Measurements from ENCODE around the gene LGR5.
"Not testable (repeated sequence)": the region's sequence is repeated elsewhere in the genome, so short reads cannot be mapped to it uniquely, and the experiment has no call there.

Gene LGR5

GRCh38 chr12:71555191-71555590, 115.6 kb downstream of the LGR5 start:
- H3K4me1 ChIP-seq (ENCODE audit: insufficient read depth, low read length) = no peaks in the 10 kb centered on the region
- no peaks in the 10 kb centered on the region for H3K27me3 ChIP-seq (ENCODE audit: control insufficient read depth in 1 of 2, insufficient read depth in 2 of 2, low read length in 2 of 2)
- no peak overlapping the region for H3K27ac ChIP-seq (ENCODE audit: low read depth, low read length)
- no peak overlapping the region for H3K9ac ChIP-seq (ENCODE audit: low read length)
- no peaks in the 10 kb centered on the region for H3K9me3 ChIP-seq (ENCODE audit: low read length)
- H3K36me3 ChIP-seq (ENCODE audit: insufficient read depth, low read length) = no peaks in the 10 kb centered on the region
- no peak overlapping the region for H3K4me3 ChIP-seq (ENCODE audit: low read depth in 1 of 2, low read length in 2 of 2)

- not testable (repeated sequence) for H3K9ac ChIP-seq (ENCODE audit: low read length); H3K4me1 ChIP-seq (ENCODE audit: insufficient read depth, low read length); H3K27me3 ChIP-seq (ENCODE audit: control insufficient read depth in 1 of 2, insufficient read depth in 2 of 2, low read length in 2 of 2); H3K9me3 ChIP-seq (ENCODE audit: low read length); H3K27ac ChIP-seq (ENCODE audit: low read depth, low read length); H3K36me3 ChIP-seq (ENCODE audit: insufficient read depth, low read length); H3K4me3 ChIP-seq (ENCODE audit: low read depth in 1 of 2, low read length in 2 of 2)
These were observed 116.2 kb downstream of the LGR5 start for GRCh38 chr12:71555789-71556188.

GRCh38 chr12:71556448-71556847, 116.8 kb downstream of the LGR5 start:
- no peak overlapping the region for H3K9ac ChIP-seq (ENCODE audit: low read length)
- H3K4me1 ChIP-seq (ENCODE audit: insufficient read depth, low read length) = no peaks in the 10 kb centered on the region
- no peak overlapping the region for H3K27ac ChIP-seq (ENCODE audit: low read depth, low read length)
- H3K4me3 ChIP-seq (ENCODE audit: low read depth in 1 of 2, low read length in 2 of 2) = no peak overlapping the region
- no peaks in the 10 kb centered on the region for H3K9me3 ChIP-seq (ENCODE audit: low read length)
- no peaks in the 10 kb centered on the region for H3K36me3 ChIP-seq (ENCODE audit: insufficient read depth, low read length)
- H3K27me3 ChIP-seq (ENCODE audit: control insufficient read depth in 1 of 2, insufficient read depth in 2 of 2, low read length in 2 of 2) = no peaks in the 10 kb centered on the region

- no peak overlapping the region for H3K27ac ChIP-seq (ENCODE audit: low read depth, low read length)
- no peaks in the 10 kb centered on the region for H3K27me3 ChIP-seq (ENCODE audit: control insufficient read depth in 1 of 2, insufficient read depth in 2 of 2, low read length in 2 of 2)
- no peak overlapping the region for H3K4me3 ChIP-seq (ENCODE audit: low read depth in 1 of 2, low read length in 2 of 2)
- H3K36me3 ChIP-seq (ENCODE audit: insufficient read depth, low read length) = no peaks in the 10 kb centered on the region
- H3K9ac ChIP-seq (ENCODE audit: low read length) = no peak overlapping the region
- no peaks in the 10 kb centered on the region for H3K9me3 ChIP-seq (ENCODE audit: low read length)
- no peaks in the 10 kb centered on the region for H3K4me1 ChIP-seq (ENCODE audit: insufficient read depth, low read length)
These were observed 117.3 kb downstream of the LGR5 start for GRCh38 chr12:71556875-71557274.

- Histone ChIP-seq H3K9ac (ENCODE audit: low read length) (no peak overlapping the region), H3K9me3 (ENCODE audit: low read length) (no peaks in the 10 kb centered on the region), H3K4me3 (ENCODE audit: low read depth in 1 of 2, low read length in 2 of 2) (no peak overlapping the region), H3K36me3 (ENCODE audit: insufficient read depth, low read length) (no peaks in the 10 kb centered on the region), H3K27ac (ENCODE audit: low read depth, low read length) (no peak overlapping the region), H3K4me1 (ENCODE audit: insufficient read depth, low read length) (no peaks in the 10 kb centered on the region), H3K27me3 (ENCODE audit: control insufficient read depth in 1 of 2, insufficient read depth in 2 of 2, low read length in 2 of 2) (no peaks in the 10 kb centered on the region)
These were observed 118.8 kb downstream of the LGR5 start for GRCh38 chr12:71558445-71558844.

- H3K27ac ChIP-seq (ENCODE audit: low read depth, low read length) = no peak overlapping the region
- H3K4me1 ChIP-seq (ENCODE audit: insufficient read depth, low read length) = no peaks in the 10 kb centered on the region
- H3K9ac ChIP-seq (ENCODE audit: low read length) = no peak overlapping the region
- H3K4me3 ChIP-seq (ENCODE audit: low read depth in 1 of 2, low read length in 2 of 2) = no peak overlapping the region
- no peaks in the 10 kb centered on the region for H3K9me3 ChIP-seq (ENCODE audit: low read length)
- no peaks in the 10 kb centered on the region for H3K36me3 ChIP-seq (ENCODE audit: insufficient read depth, low read length)
- no peaks in the 10 kb centered on the region for H3K27me3 ChIP-seq (ENCODE audit: control insufficient read depth in 1 of 2, insufficient read depth in 2 of 2, low read length in 2 of 2)
These were observed 123.3 kb downstream of the LGR5 start for GRCh38 chr12:71562676-71563595.

GRCh38 chr12:71565535-71565934, 125.9 kb downstream of the LGR5 start:
- H3K9ac ChIP-seq (ENCODE audit: low read length) = no peak overlapping the region
- no peak overlapping the region for H3K27ac ChIP-seq (ENCODE audit: low read depth, low read length)
- H3K4me3 ChIP-seq (ENCODE audit: low read depth in 1 of 2, low read length in 2 of 2) = no peak overlapping the region
- H3K4me1 ChIP-seq (ENCODE audit: insufficient read depth, low read length) = no peaks in the 10 kb centered on the region
- no peaks in the 10 kb centered on the region for H3K36me3 ChIP-seq (ENCODE audit: insufficient read depth, low read length)
- no peaks in the 10 kb centered on the region for H3K27me3 ChIP-seq (ENCODE audit: control insufficient read depth in 1 of 2, insufficient read depth in 2 of 2, low read length in 2 of 2)
- H3K9me3 ChIP-seq (ENCODE audit: low read length) = no peaks in the 10 kb centered on the region

GRCh38 chr12:71566655-71567054, 127.1 kb downstream of the LGR5 start:
- H3K4me3 ChIP-seq (ENCODE audit: low read depth in 1 of 2, low read length in 2 of 2) = no peak overlapping the region
- H3K9ac ChIP-seq (ENCODE audit: low read length) = no peak overlapping the region
- no peak overlapping the region for H3K27ac ChIP-seq (ENCODE audit: low read depth, low read length)
- H3K9me3 ChIP-seq (ENCODE audit: low read length) = no peaks in the 10 kb centered on the region
- no peaks in the 10 kb centered on the region for H3K27me3 ChIP-seq (ENCODE audit: control insufficient read depth in 1 of 2, insufficient read depth in 2 of 2, low read length in 2 of 2)
- H3K36me3 ChIP-seq (ENCODE audit: insufficient read depth, low read length) = no peaks in the 10 kb centered on the region
- H3K4me1 ChIP-seq (ENCODE audit: insufficient read depth, low read length) = no peaks in the 10 kb centered on the region

GRCh38 chr12:71567537-71567936, 127.9 kb downstream of the LGR5 start:
- Histone ChIP-seq H3K36me3 (ENCODE audit: insufficient read depth, low read length) (no peaks in the 10 kb centered on the region), H3K27ac (ENCODE audit: low read depth, low read length) (no peak overlapping the region), H3K4me1 (ENCODE audit: insufficient read depth, low read length) (no peaks in the 10 kb centered on the region), H3K4me3 (ENCODE audit: low read depth in 1 of 2, low read length in 2 of 2) (no peak overlapping the region), H3K9ac (ENCODE audit: low read length) (no peak overlapping the region), H3K9me3 (ENCODE audit: low read length) (no peaks in the 10 kb centered on the region), H3K27me3 (ENCODE audit: control insufficient read depth in 1 of 2, insufficient read depth in 2 of 2, low read length in 2 of 2) (no peaks in the 10 kb centered on the region)

- not testable (repeated sequence) for H3K36me3 ChIP-seq (ENCODE audit: insufficient read depth, low read length); H3K9me3 ChIP-seq (ENCODE audit: low read length); H3K4me3 ChIP-seq (ENCODE audit: low read depth in 1 of 2, low read length in 2 of 2); H3K27ac ChIP-seq (ENCODE audit: low read depth, low read length); H3K9ac ChIP-seq (ENCODE audit: low read length); H3K27me3 ChIP-seq (ENCODE audit: control insufficient read depth in 1 of 2, insufficient read depth in 2 of 2, low read length in 2 of 2); H3K4me1 ChIP-seq (ENCODE audit: insufficient read depth, low read length)
These were observed 130.3 kb downstream of the LGR5 start for GRCh38 chr12:71569885-71570284.

GRCh38 chr12:71576496-71576895, 136.9 kb downstream of the LGR5 start:
- Histone ChIP-seq H3K4me3 (ENCODE audit: low read depth in 1 of 2, low read length in 2 of 2) (no peak overlapping the region), H3K9me3 (ENCODE audit: low read length) (no peaks in the 10 kb centered on the region), H3K36me3 (ENCODE audit: insufficient read depth, low read length) (no peaks in the 10 kb centered on the region), H3K9ac (ENCODE audit: low read length) (no peak overlapping the region), H3K27ac (ENCODE audit: low read depth, low read length) (no peak overlapping the region), H3K27me3 (ENCODE audit: control insufficient read depth in 1 of 2, insufficient read depth in 2 of 2, low read length in 2 of 2) (no peaks in the 10 kb centered on the region), H3K4me1 (ENCODE audit: insufficient read depth, low read length) (no peaks in the 10 kb centered on the region)

GRCh38 chr12:71578694-71579258, 139.2 kb downstream of the LGR5 start:
- H3K36me3 ChIP-seq (ENCODE audit: insufficient read depth, low read length) = no peaks in the 10 kb centered on the region
- H3K9ac ChIP-seq (ENCODE audit: low read length) = no peak overlapping the region
- H3K4me1 ChIP-seq (ENCODE audit: insufficient read depth, low read length) = no peaks in the 10 kb centered on the region

More at GRCh38 chr12:71578694-71579258, 139.2 kb downstream of the LGR5 start:
- Histone ChIP-seq H3K27me3 (ENCODE audit: control insufficient read depth in 1 of 2, insufficient read depth in 2 of 2, low read length in 2 of 2) (no peaks in the 10 kb centered on the region), H3K27ac (ENCODE audit: low read depth, low read length) (no peak overlapping the region), H3K9me3 (ENCODE audit: low read length) (no peaks in the 10 kb centered on the region), H3K4me3 (ENCODE audit: low read depth in 1 of 2, low read length in 2 of 2) (no peak overlapping the region)
